MM.1S (cell line): Measurements from ENCODE around the gene BBX.

Experiments
- EZH2 ChIP-seq: fragments of 300-600 bp; sonication (generic); optimal IDR thresholded peaks from 2 replicates; pipeline ENCODE3; 2017; ENCODE audit warnings: low read depth, mild to moderate bottlenecking, antibody characterized with exemption, low read length, mixed read lengths
- EZH2phosphoT487 ChIP-seq: fragments of 300-600 bp; sonication (generic); IDR thresholded peaks from 2 replicates; pipeline ENCODE4 v1.6.1; 2018; ENCODE audit warnings: antibody characterized with exemption, low read length
- TF ChIP-seq, protein P1 (sequence below): fragments of 300-600 bp; sonication (generic); IDR thresholded peaks from 2 replicates; pipeline ENCODE4 v1.5.1; 2016; ENCODE audit warnings: antibody characterized with exemption, low read length, mixed read lengths

DNA sequence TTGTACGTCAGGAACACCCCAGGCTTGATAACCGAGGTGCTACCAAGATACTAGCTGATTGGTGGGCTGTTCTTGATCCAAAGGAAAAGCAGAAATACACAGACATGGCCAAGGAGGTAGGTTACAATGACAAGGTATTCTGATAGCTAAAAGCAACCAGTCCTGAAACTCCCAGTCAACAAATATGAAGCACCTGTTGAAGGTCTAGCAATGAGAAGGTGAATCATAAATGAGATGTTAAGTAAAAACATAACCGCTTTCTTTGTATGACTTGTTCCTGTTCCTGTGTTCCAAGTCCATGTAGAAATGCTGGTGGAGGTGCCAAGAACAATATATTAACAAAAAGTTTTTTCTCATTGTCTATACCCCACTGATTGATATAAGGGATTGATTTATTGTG lies 194.0 kb downstream of the BBX start:
- TF ChIP-seq, protein P1, sequence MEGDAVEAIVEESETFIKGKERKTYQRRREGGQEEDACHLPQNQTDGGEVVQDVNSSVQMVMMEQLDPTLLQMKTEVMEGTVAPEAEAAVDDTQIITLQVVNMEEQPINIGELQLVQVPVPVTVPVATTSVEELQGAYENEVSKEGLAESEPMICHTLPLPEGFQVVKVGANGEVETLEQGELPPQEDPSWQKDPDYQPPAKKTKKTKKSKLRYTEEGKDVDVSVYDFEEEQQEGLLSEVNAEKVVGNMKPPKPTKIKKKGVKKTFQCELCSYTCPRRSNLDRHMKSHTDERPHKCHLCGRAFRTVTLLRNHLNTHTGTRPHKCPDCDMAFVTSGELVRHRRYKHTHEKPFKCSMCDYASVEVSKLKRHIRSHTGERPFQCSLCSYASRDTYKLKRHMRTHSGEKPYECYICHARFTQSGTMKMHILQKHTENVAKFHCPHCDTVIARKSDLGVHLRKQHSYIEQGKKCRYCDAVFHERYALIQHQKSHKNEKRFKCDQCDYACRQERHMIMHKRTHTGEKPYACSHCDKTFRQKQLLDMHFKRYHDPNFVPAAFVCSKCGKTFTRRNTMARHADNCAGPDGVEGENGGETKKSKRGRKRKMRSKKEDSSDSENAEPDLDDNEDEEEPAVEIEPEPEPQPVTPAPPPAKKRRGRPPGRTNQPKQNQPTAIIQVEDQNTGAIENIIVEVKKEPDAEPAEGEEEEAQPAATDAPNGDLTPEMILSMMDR = no peak
- no peak for TF ChIP-seq EZH2
- TF ChIP-seq EZH2phosphoT487 = no peak
